GM18505 (cell line): ENCODE results near the gene CHST11.

Experiments
- ATAC-seq: cut with Tn5 transposase; IDR thresholded peaks from one replicate; pipeline ENCODE4 v1.9.1; 2021; ENCODE audit not compliant: unreplicated experiment
- POLR2A ChIP-seq: IDR thresholded peaks from 4 replicates; pipeline ENCODE4 v1.6.1; 2011; ENCODE audit warnings: borderline replicate concordance; ENCODE audit not compliant: insufficient read depth, insufficient read length; ENCODE audit errors: extremely low read depth

The CHST11 gene

GRCh38 chr12:104684884-104685283 is 228.1 kb downstream of the CHST11 start:
- no peak for TF ChIP-seq POLR2A
- ATAC-seq: no peak

- ATAC-seq: no peak
- no peak for TF ChIP-seq POLR2A
Measured at GRCh38 chr12:104685366-104685765, 228.6 kb downstream of the CHST11 start.

DNA sequence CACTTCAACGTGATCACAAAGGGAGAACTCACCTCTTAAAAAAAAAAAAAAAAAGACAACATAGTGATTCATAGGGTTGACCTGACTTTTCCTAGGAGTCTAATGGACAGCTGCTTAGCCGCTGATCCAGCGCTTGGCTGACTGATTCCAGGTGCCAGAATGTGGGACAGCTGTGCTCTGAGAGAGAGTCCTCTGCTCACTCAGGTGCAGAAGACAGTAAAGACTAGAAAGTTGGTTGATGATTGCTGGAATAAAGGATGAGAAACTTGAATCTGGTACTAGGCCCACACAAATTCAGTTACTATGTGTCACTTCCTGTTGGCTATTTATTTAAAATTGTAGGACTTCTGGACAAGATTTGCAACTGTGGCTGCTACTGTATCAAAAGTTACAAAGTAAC is 229.4 kb downstream of the CHST11 start:
- TF ChIP-seq POLR2A: no peak
- no peak for ATAC-seq

- no peak for TF ChIP-seq POLR2A
Measured at GRCh38 chr12:104687823-104688573, 231.2 kb downstream of the CHST11 start.

DNA sequence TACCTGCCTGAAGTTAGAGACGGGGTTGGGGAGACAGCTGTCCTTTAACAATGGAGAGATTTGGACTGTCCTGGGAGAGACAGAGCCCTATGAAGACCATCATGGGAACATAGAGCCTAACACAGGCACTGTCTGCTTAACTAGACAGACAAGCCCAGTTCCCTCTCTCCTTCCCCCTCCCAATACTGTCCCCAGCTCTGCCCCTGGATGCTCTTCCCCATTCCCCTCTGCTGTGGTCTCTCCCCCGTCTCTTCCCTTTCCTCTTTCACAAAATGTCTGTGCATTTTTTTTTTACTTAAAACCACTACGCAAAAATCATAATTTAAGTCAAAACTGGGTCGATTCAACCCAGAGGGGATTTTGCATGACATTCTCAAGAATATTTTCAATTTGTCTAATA is 232.9 kb downstream of the CHST11 start:
- TF ChIP-seq POLR2A: no peak
- ATAC-seq: no peak

More at GRCh38 chr12:104687823-104688573, 231.2 kb downstream of the CHST11 start:
- ATAC-seq: no peak

DNA sequence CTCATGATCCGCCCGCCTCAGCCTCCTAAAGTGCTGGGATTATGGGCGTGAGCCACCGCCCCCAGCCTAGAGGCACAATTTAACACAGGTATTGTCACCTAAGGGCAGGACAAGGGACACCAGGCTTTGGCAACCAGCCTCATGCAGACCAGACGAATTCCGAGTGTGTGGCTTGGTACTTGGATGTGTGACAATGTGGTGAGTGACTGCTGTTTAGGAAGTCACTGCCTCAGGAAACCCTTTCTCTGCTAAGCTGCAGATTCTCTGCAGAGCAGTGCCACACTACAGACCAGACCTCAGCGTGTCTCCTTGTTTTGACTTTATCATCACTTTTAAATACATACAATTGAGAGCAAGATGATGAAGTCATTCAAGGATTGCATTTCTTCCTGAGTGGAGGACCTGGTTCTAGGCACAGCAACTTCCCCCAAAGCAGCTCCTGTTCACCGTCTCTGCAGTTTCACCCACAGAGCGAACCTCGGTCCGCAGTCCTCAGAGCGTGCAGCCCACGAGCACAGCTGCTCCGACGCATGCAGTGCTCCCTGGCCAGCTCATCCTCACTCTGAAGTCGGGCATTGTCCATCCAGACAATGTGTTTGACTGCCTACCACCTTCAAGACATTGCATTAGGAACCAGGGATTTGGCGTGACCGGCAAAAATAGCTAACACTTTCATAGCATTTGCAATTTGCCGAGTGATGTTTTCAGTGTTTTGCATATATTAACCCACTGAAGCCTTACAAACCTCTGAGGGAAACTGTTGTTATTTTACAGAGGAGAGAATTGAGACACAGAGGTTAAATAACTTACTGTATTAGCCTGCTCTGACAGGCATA is 235.2 kb downstream of the CHST11 start:
- no peak for TF ChIP-seq POLR2A
- ATAC-seq: peak; percentile 50

- no peak for TF ChIP-seq POLR2A
- no peak for ATAC-seq
Measured at GRCh38 chr12:104692557-104693218, 235.9 kb downstream of the CHST11 start.

DNA sequence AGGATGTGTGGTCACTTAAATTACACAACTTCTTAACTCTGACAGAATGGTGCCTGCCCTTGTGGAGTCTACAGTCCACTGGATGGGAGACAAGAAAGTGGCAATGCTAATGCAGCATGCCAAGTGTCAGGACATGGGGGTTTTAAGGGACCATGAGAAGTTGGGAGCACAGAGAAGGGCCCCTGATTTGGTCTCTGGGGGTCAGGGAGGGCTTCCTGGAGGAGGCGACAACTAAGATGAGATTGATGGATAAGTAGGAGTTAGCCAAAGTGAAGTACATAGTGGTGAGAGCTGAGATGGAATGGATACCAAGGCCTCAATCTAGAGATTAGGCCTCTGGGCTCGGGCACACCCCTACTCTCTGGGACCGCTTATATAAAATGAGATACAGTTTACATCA is 236.7 kb downstream of the CHST11 start:
- ATAC-seq: no peak
- no peak for TF ChIP-seq POLR2A

DNA sequence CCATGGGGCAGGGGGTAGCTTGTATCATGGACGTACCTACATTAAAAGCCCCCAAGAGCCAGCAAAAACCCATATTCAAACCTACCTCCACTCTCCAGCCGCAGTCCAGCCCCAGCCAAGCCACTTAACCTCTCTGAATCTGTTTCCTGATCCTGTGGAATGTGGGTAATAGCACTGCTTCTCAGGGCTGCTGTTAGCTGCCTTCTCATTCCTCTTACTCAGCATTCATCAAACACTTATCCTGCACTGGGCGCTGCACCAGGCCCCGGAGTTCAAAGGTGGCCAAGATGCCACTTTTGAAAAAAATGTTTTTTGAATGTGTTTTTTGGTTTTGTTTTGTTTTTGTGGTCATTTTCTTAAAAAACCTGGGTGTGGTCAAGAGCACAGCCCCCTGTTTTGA is 237.4 kb downstream of the CHST11 start:
- no peak for TF ChIP-seq POLR2A
- no peak for ATAC-seq

DNA sequence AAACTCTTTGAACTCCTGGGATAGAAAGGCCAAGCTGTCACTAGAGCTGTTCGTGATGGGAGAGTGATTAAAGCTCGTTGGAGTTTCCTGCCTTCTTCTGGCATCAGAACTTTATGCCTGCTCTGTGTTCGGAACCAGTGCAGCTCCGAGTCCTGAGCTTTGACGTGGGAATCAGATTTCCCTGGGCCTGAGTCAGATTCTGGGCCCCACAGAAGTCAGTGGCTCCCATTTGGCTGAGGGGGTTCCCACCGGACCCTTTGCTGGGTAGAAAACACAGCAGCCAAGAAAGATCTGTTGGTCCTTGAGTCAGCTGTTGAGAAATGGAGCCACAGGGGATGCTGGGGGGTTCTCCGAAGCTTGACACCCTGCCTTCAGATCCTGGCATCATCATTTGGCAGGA is 238.0 kb downstream of the CHST11 start:
- ATAC-seq: no peak
- no peak for TF ChIP-seq POLR2A

DNA sequence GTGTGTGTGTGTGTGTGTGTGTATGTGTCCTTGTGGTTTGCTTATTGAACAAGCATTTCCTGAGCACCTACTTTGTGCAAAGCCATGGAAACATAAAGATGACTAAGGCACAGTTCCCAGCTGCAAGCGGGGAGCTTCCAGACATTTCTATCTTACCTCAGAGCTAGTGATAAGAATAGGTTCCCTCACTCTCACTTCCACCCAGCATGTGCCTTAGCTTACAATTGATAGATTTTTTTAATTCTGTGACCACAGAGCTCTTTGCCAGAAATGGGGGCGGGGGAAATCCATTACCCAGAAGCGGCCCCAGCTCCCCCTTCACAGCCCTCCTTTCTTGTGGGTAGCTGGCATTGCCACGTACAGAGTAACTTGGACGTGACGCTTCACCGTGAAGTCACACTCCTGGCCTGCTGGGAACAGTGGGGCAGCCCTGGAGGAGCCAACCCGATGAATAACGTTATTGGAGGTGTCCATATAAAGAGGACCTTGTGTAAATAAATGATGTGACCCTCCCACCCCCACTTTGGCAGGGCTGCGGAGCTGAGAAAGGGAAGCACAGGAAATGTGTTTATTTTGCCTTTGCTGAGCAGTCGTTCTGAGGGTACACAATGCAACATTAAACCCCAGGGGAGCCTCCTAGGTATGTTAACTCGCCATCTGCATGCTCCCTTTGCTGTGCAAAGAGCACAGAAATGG is 238.9 kb downstream of the CHST11 start:
- peak; percentile 43 for ATAC-seq

GRCh38 chr12:104697186-104697585 is 240.4 kb downstream of the CHST11 start:
- no peak for ATAC-seq
- no peak for TF ChIP-seq POLR2A

More for the DNA sequence above, 238.9 kb downstream of the CHST11 start:
- no peak for TF ChIP-seq POLR2A

GRCh38 chr12:104698871-104699270 is 242.1 kb downstream of the CHST11 start:
- no peak for ATAC-seq
- TF ChIP-seq POLR2A: no peak

GRCh38 chr12:104699489-104700190 is 242.9 kb downstream of the CHST11 start:
- TF ChIP-seq POLR2A: no peak
- ATAC-seq: no peak
